ENCODE results near the gene WIPF2.
A peak's percentile ranks its signal among the peaks of the same experiment; 100 is the strongest.

Gene WIPF2

DNA sequence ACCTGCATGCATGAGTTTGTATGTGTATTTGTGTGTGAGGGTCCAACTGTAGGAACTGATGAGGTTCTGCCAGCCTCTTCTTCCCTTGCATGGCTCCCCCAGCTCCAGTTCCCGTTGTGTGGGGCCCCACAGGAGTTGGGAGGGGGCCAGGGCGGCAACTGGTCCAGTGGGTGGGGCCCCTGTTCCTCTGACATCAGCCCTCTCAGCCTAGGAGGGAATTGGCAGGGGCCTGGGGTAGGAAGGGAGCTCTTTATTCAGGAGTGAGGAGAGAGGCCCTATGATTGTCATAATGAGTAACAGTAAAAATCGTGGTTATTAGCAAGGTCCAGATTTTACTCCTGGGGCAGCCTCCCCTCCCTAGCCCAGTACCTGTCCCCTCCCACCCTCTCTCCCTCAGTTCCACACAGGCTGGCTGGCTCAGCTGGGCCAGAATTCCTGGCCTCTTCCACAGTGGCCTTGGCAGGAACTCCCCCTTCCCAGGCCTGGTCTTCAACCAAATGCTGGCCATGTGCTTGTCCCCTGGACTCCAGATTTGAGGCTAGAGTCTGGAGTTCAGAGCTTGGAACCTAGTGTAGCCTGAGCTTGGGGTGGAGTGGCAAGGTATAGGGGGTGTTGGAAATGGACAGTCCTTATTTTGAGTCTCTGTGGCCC, 108.8 kb downstream of the WIPF2 start:
- no peak for DNase-seq

DNA sequence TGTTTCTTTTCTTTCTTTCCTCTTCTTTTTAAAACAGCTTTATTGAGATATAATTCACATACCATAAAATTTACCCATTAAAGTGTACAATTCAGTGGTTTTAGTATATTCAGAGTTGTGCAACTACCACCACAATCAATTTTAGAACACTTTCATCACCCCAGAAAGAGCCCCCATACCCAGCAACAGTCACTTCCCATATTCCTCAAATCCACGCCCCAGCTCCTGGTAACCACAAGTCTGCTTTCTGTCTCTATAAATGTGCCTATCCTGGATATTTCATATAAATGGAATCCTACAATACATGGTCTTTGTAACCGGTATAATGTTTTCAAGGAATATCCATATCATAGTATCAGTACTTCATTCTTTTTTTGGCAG, 109.3 kb downstream of the WIPF2 start:
- no peak for DNase-seq

DNA sequence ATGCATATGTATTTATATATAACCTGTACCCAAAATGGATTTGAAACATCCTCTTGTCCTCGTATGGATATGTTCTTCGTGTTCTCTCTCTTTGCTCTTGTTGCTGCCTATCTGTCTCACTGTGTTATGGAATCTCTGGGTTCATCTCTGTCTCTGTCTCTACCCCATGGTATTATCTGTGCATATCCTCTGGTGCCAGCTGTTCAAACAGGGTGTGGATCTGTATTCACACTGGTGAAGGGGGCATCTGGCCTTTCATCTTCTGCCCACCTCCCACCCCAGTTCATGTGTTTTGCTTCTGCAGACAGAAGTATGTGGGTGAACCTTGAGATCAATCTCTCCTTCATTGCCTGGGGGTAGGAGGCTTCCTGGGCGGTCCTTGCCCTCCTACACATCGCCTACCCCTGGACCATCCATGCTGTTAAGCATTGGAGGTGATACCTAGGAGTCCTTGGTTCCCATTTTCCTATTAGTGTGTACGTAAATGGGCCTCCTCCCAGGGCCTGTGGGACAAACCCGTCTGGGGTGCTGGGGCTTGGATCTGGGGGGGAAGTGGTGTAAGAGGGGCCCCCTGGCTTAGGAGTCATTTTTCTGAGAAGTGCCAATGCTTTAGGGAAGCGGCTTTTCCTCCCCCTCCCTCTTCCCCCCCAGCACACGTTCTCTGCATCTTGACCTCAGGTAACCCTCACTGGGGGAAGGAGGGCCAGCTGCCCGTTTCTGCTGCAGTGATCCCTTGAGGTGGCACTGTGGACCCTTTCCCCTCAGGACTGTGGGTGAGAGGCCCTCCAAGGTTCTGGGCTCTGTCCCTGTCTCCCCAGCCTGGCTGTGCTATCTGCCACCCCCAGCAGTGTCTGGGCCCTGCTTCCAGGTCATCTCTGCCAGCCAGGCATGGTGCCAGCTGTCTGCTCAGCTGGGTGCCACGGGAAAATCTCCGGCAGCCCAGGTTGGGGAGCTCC, 111.0 kb downstream of the WIPF2 start:
- DNase-seq: peak; percentile 89 to 92

DNA sequence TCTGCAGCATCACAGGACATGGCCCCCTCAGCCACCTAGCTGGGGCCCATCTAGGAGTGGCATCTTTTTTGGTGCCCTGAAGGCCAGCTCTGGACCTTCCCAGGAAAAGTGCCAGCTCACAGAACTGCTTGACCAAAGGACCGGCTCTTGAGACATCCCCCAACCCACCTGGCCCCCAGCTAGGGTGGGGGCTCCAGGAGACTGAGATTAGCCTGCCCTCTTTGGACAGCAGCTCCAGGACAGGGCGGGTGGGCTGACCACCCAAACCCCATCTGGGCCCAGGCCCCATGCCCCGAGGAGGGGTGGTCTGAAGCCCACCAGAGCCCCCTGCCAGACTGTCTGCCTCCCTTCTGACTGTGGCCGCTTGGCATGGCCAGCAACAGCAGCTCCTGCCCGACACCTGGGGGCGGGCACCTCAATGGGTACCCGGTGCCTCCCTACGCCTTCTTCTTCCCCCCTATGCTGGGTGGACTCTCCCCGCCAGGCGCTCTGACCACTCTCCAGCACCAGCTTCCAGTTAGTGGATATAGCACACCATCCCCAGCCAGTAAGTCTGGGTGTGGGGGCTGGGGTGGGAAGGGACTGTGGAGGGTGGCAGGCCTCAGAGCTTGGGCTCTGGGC, 111.9 kb downstream of the WIPF2 start:
- no peak for DNase-seq

DNA sequence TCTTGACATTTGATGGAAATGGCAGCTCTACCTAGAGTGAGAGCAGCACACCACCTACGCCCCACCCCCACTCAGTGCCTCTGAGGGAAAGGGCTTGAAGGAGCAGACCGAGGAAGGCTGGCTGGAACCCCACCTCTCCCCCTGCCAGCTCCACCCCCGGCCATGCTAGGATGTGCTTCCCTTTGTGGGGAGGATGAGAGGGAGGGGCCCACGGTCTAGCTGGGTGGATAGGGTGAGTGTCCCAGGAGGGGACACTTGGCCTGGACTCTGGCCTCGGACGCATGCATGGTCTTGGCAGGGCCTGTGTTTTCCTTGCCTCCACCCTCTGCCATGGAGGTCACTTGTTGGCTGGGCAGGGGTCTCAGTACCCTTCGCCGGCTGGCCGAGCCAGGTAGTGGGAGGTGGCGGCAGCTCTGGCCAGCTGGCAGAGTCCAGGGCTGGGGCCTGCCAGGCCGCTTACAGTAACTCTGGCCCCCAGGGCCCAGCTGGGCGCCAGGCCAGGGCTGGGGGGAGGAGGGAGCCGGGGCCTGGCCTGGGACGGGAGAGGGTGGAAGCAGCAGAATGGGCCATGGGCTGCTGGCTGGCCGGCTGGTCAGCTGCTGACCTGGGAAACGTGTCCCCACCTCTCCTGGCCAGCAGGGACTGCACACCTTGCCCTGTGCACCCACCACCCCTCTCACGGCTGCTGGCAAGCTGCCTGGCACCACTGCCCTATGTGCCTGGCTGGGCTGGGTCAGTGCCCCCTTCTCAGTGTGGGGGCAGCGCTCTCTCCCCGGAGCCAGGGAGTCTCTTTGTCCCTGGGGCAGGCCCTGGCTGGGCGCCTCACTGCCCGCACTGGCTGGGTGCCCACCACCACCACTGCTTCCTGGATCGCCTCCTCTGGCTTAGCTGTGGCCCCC, 112.9 kb downstream of the WIPF2 start:
- DNase-seq: peak; percentile 30 to 40

Measured in inflammatory macrophage (primary cell).